Choroid plexus epithelial cell (primary cell): ENCODE data around the gene NRXN2.

Experiments
- DNase-seq: peaks from one replicate; pipeline ENCODE4 v3.0.0-alpha.2; 2010; ENCODE audit warnings: low read depth
- H3K4me3 ChIP-seq: 2 replicates; pipeline ENCODE4 v1.5.1; 2011; ENCODE audit warnings: low read depth, mild to moderate bottlenecking, control low read depth, low read length, moderate library complexity
- TF ChIP-seq, protein P1 (sequence below): conservative IDR thresholded peaks from 2 replicates; pipeline ENCODE4 v1.5.1; 2011; ENCODE audit warnings: low read depth, mild to moderate bottlenecking, control low read depth, inconsistent platforms, low read length, moderate library complexity

Gene NRXN2

DNA sequence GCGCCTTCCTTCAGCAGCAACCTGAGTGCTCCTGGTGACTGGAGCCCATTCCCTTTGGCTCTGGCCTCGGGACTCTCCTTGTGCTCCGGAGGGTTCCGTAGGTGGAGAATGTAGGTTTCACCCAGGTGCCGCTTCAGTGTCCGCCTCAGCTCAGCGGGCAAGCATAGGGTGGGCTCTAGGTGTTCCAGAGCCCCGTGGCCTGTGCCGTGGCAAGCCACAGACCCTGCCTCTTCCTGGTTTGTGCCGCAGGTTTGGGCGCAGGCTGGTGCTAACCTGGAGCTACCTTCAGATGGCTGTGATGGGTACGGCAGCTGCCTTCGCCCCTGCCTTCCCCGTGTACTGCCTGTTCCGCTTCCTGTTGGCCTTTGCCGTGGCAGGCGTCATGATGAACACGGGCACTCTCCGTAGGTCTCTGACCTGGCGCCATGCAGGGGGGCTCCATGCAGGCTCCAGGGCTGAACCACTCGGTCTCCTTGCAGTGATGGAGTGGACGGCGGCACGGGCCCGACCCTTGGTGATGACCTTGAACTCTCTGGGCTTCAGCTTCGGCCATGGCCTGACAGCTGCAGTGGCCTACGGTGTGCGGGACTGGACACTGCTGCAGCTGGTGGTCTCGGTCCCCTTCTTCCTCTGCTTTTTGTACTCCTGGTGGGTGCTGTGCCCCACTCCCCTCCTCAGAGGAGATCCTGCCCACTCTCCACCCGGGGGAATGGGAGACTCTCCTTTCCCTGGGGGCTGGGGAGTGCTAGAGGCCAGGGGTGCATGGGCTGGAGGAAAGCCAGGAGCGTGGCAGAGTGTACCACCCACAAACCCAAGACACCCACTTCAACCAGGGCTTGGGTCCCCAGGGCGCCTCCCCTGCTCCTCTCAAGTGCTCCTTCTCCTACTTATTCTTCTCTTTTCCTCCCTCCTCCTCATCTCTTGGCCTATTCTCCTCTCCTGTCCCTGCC, 129.6 kb downstream of the NRXN2 start:
- no peak overlapping the region for H3K4me3 ChIP-seq
- no peak for DNase-seq
- TF ChIP-seq, protein P1, sequence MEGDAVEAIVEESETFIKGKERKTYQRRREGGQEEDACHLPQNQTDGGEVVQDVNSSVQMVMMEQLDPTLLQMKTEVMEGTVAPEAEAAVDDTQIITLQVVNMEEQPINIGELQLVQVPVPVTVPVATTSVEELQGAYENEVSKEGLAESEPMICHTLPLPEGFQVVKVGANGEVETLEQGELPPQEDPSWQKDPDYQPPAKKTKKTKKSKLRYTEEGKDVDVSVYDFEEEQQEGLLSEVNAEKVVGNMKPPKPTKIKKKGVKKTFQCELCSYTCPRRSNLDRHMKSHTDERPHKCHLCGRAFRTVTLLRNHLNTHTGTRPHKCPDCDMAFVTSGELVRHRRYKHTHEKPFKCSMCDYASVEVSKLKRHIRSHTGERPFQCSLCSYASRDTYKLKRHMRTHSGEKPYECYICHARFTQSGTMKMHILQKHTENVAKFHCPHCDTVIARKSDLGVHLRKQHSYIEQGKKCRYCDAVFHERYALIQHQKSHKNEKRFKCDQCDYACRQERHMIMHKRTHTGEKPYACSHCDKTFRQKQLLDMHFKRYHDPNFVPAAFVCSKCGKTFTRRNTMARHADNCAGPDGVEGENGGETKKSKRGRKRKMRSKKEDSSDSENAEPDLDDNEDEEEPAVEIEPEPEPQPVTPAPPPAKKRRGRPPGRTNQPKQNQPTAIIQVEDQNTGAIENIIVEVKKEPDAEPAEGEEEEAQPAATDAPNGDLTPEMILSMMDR, result no peak

DNA sequence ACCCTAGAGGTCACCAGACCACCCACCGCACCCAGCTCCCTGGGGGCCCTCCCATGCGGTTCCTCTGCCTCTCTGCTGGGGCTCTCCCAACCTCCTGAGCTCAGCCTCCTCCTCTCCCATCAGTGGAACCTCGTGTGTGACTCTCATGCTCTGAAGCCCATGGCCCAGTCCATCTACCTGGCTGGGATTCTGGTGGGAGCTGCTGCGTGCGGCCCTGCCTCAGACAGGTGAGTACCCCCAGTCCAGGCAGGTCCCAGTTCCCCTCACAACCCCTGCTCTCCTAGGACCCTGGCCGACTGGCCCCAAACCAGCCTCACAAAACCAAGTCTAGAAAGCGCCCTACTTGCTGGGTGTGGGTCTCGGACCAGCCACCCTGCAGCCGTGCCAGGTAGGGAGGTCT, 130.3 kb downstream of the NRXN2 start:
- no peak for DNase-seq
- TF ChIP-seq, protein P1, result no peak
- no peak overlapping the region for H3K4me3 ChIP-seq

DNA sequence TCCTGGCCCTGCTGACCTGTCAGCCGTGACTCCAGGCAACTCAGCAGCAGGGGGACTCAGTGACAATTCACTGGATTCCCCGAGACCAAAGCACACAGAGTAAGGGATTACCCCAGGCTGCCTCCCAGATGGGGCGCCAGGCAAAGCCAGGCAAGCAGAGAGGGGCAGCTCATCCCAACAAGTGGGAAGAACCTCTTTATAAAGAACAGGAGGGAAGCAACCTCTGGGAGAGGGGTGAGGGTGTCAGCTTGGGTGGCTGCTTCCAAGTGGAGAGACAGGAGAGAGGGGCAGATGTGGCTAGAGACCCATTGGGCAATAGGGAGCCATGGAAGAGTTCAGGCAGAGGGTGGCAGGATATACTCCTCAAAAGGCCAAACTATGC, 130.8 kb downstream of the NRXN2 start:
- no peak for DNase-seq
- H3K4me3 ChIP-seq, result no peak overlapping the region
- TF ChIP-seq, protein P1, result no peak

DNA sequence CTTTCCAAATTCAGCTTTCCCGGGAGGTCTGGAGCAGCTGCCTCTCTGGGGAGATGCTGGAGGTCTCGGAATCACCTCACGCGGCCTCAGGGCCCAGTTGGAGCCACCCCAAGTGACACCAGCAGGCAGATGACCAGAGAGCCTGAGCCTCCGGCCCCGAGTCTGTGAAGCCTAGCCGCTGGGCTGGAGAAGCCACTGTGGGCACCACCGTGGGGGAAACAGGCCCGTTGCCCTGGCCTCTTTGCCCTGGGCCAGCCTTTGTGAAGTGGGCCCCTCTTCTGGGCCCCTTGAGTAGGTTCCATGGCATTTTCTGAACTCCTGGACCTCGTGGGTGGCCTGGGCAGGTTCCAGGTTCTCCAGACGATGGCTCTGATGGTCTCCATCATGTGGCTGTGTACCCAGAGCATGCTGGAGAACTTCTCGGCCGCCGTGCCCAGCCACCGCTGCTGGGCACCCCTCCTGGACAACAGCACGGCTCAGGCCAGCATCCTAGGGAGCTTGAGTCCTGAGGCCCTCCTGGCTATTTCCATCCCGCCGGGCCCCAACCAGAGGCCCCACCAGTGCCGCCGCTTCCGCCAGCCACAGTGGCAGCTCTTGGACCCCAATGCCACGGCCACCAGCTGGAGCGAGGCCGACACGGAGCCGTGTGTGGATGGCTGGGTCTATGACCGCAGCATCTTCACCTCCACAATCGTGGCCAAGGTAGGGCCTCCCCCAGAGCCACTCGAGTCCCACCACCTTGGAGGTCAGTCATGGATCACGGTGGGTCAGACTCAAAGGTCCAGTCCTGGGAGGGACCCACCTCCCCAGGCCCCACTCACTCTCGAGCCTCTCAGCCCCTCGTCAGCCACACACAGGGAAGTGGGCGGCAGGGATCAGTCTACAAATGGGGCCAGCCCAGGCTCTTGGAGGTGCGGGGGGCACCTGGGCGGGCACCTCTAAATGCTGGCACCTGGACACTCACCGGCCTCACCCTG, 131.5 kb downstream of the NRXN2 start:
- H3K4me3 ChIP-seq, result no peak overlapping the region
- TF ChIP-seq, protein P1, result no peak
- DNase-seq, result no peak

DNA sequence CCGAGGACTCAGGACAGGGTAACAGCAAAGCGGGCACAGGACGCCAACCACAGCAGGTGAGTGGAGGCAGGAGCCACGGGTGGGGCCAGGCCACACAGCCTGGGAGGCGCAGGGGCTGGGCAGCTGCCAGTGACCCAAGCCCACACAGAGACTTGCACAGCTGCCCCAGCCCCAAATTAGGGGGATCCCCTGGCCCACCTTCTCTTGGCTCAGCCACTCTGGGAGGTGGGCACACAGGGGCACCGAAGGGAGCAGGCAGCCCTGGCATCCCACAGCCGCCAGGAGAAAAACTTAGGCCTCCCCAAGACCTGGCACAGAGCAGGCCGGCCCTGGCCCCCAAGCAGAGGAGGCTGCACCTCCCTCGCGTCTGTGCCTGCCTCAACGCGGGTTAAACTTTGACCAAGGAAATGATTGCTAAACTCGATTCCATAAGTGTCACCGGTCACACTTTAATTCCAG, 132.2 kb downstream of the NRXN2 start, which contains the start of gene SLC22A12:
Gene SLC22A12 (plus strand): TSS at position 458 of the 459 bp plus-strand sequence. CDS start 337 bp downstream, outside the sequence.
- TF ChIP-seq, protein P1, result no peak
- DNase-seq, result no peak
- no peak within 1 kb of the TSS for H3K4me3 ChIP-seq

DNA sequence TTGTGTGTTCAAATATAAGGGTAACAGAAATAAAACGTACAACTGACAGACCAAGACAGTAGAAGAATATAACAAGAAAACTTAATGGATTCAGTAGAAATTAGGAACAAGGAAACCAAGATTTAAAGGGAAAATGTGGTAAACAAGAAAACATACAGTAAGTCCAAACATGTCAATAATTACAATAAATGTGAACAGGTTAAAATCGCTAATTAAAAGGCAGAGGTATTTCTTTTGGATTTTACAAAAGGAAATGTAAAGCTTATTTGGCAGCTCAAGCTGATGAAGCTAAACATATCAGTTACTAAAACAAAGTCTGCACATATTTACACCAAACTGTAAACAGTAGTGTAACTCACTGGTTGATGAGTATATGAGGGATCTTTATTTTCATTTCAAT, 134.3 kb downstream of the NRXN2 start:
- TF ChIP-seq, protein P1, result no peak

More for the DNA sequence above, 134.3 kb downstream of the NRXN2 start:
- no peak for DNase-seq
- H3K4me3 ChIP-seq, result no peak overlapping the region
